ENCODE data around the gene SIK3.
"Not testable (repeated sequence)": the region's sequence is repeated elsewhere in the genome, so short reads cannot be mapped to it uniquely, and the experiment has no call there.

Gene SIK3

GRCh38 chr11:117042689-117043088 lies 55.5 kb downstream of the SIK3 start:
- no peak for DNase-seq

GRCh38 chr11:117039900-117040299 lies 58.3 kb downstream of the SIK3 start:
- no peak for DNase-seq

GRCh38 chr11:117039270-117039669 lies 59.0 kb downstream of the SIK3 start:
- no peak for DNase-seq

GRCh38 chr11:117037975-117038350 lies 60.3 kb downstream of the SIK3 start:
- DNase-seq, result no peak

- no peak for DNase-seq
These were observed 60.8 kb downstream of the SIK3 start for GRCh38 chr11:117037279-117037974.

- DNase-seq, result no peak
These were observed 63.3 kb downstream of the SIK3 start for GRCh38 chr11:117034901-117035300.

GRCh38 chr11:117026593-117027330 lies 71.5 kb downstream of the SIK3 start:
- no peak for DNase-seq

GRCh38 chr11:117023707-117024106 lies 74.5 kb downstream of the SIK3 start:
- DNase-seq, result not testable (repeated sequence)

- DNase-seq, result no peak
These were observed 75.0 kb downstream of the SIK3 start for GRCh38 chr11:117023178-117023577.

- DNase-seq, result no peak
These were observed 75.7 kb downstream of the SIK3 start for GRCh38 chr11:117022526-117022925.

GRCh38 chr11:117020869-117021564 lies 77.2 kb downstream of the SIK3 start:
- DNase-seq, result no peak

GRCh38 chr11:117020287-117020686 lies 77.9 kb downstream of the SIK3 start:
- DNase-seq, result no peak

- DNase-seq, result no peak
These were observed 78.4 kb downstream of the SIK3 start for GRCh38 chr11:117019871-117020270.

GRCh38 chr11:117017456-117017855 lies 80.8 kb downstream of the SIK3 start:
- DNase-seq, result no peak

- no peak for DNase-seq
These were observed 81.5 kb downstream of the SIK3 start for GRCh38 chr11:117016747-117017146.

GRCh38 chr11:117016246-117016645 lies 82.0 kb downstream of the SIK3 start:
- no peak for DNase-seq

GRCh38 chr11:117011541-117011898 lies 86.7 kb downstream of the SIK3 start:
- DNase-seq, result no peak

- no peak for DNase-seq
These were observed 87.3 kb downstream of the SIK3 start for GRCh38 chr11:117010808-117011540.

- DNase-seq, result no peak
These were observed 88.2 kb downstream of the SIK3 start for GRCh38 chr11:117009905-117010605.

- no peak for DNase-seq
These were observed 92.5 kb downstream of the SIK3 start for GRCh38 chr11:117005758-117006157.

- no peak for DNase-seq
These were observed 95.5 kb downstream of the SIK3 start for GRCh38 chr11:117002639-117003299.

Data from cerebellar nuclear complex (tissue), 1 donor.